Cardiac fibroblast (primary cell): ENCODE results near the gene FAM117A.
A peak's percentile ranks its signal among the peaks of the same experiment; 100 is the strongest.
"Not testable (repeated sequence)": the region's sequence is repeated elsewhere in the genome, so short reads cannot be mapped to it uniquely, and the experiment has no call there.

ENCODE experiments used
- DNase-seq, 2 donors: peaks; one replicate each; pipeline versions ENCODE4 v3.0.0 to v3.0.0-alpha.2; 2010; ENCODE audit warnings: low read depth in 2 of 2
- H3K4me3 ChIP-seq, 2 donors: replicated peaks in 1 of 2; 1 replicate in 1 of 2; 2 replicates in 1 of 2; pipeline ENCODE4 v1.5.1; 2011; ENCODE audit warnings: low read depth in 2 of 2, low read length in 2 of 2, mild to moderate bottlenecking in 2 of 2, moderate library complexity in 1 of 2
- CTCF ChIP-seq: IDR thresholded peaks from one replicate; pipeline ENCODE4 v1.5.1; 2011; ENCODE audit warnings: low read depth, mild to moderate bottlenecking, low read length, inconsistent platforms

Gene FAM117A

GRCh38 chr17:49764559-49765180 is 739 bp upstream of the FAM117A start:
- DNase-seq: no peak
- TF ChIP-seq CTCF: no peak
- H3K4me3 ChIP-seq: peak overlapping the region; percentile 1 to 75

- H3K4me3 ChIP-seq: peak overlapping the region in 1 of 2 donors; percentile 75
- DNase-seq: no peak
- TF ChIP-seq CTCF: no peak
Observed at GRCh38 chr17:49762151-49762941, 1.6 kb downstream of the FAM117A start.

- DNase-seq: no peak
- no peak overlapping the region for H3K4me3 ChIP-seq
- no peak for TF ChIP-seq CTCF
Observed at GRCh38 chr17:49760932-49761558, 2.9 kb downstream of the FAM117A start.

- no peak for TF ChIP-seq CTCF
- DNase-seq: no peak
- no peak overlapping the region for H3K4me3 ChIP-seq
Observed at GRCh38 chr17:49760296-49760695, 3.6 kb downstream of the FAM117A start.

GRCh38 chr17:49759203-49759602 is 4.7 kb downstream of the FAM117A start:
- TF ChIP-seq CTCF: no peak

GRCh38 chr17:49758464-49759010 is 5.4 kb downstream of the FAM117A start:
- H3K4me3 ChIP-seq, DNase-seq: not testable (repeated sequence)

More at GRCh38 chr17:49759203-49759602, 4.7 kb downstream of the FAM117A start:
- DNase-seq: no peak
- H3K4me3 ChIP-seq: no peak overlapping the region
